HCT116 (cell line): ENCODE measurements around the gene CNPY4.

Source experiments
- CEBPB ChIP-seq: IDR thresholded peaks from 2 replicates; pipeline ENCODE4 v1.6.1; 2012; ENCODE audit warnings: low read depth
- EGR1 ChIP-seq: IDR thresholded peaks from 2 replicates; pipeline ENCODE4 v1.6.1; 2012; ENCODE audit warnings: low read depth
- EZH2 ChIP-seq: fragments of 200-600 bp; sonication (generic); IDR thresholded peaks from 2 replicates; pipeline ENCODE4 v1.6.1; 2017; ENCODE audit warnings: antibody characterized with exemption, mixed run types
- POLR2A ChIP-seq: IDR thresholded peaks from 2 replicates; pipeline ENCODE4 v1.7.0; 2011; ENCODE audit warnings: borderline replicate concordance; ENCODE audit not compliant: insufficient read depth, insufficient read length; ENCODE audit errors: extremely low read depth
- POLR2AphosphoS5 ChIP-seq: IDR thresholded peaks from 2 replicates; pipeline ENCODE4 v1.6.1; 2011; ENCODE audit warnings: mild to moderate bottlenecking, low read depth, low read length, moderate library complexity
- RAD21 ChIP-seq: IDR thresholded peaks from 2 replicates; pipeline ENCODE4 v1.6.1; 2012; ENCODE audit warnings: low read depth, mild to moderate bottlenecking
- SRF ChIP-seq: IDR thresholded peaks from 2 replicates; pipeline ENCODE4 v1.6.1; 2012; ENCODE audit warnings: low read depth
- TCF7L2 ChIP-seq: IDR thresholded peaks from 2 replicates; pipeline ENCODE4 v1.7.0; 2011; ENCODE audit warnings: borderline replicate concordance, inconsistent platforms; ENCODE audit not compliant: insufficient read depth, insufficient read length; ENCODE audit errors: extremely low read depth
- TF ChIP-seq, protein P1 (sequence below): IDR thresholded peaks from 2 replicates; pipeline ENCODE4 v1.6.1; 2012
- TF ChIP-seq, protein P2 (sequence below), 3 experiments: fragments of 200-600 bp in 1 of 3; sonication (generic) in 1 of 3; IDR thresholded peaks in 2 of 3; conservative IDR thresholded peaks in 1 of 3; 2 replicates each; pipeline ENCODE4 v1.5.1; 2012 to 2017; ENCODE audit warnings: low read depth in 2 of 3, low read length in 2 of 3, antibody characterized with exemption in 1 of 3, borderline replicate concordance in 1 of 3, control low read depth in 1 of 3, mild to moderate bottlenecking in 1 of 3, mixed read lengths in 1 of 3, mixed run types in 1 of 3, moderate library complexity in 1 of 3; ENCODE audit not compliant: insufficient read depth in 1 of 3
- TF ChIP-seq, protein P3 (sequence below): IDR thresholded peaks from 2 replicates; pipeline ENCODE4 v1.6.1; 2012

DNA sequence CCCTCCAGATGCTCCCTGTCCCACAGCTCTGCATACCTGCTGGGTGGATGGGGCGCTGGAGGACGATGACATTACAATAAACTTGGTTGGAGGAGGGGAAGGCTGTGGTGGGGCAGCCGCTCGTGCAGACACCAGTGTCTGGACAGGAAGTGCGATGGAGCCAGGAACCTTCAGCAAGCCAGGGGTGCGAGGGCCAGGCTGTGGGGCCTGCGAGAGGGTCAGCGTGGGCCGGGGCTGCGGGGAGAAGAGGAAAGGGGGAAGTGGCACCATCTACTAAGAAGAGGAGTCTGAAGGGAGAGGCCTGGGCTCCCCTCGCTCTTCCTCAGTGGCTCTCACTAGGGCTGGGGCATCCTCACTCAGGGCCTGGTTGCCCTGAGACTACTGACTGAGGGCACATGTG is 11.5 kb upstream of the CNPY4 start:
- TF ChIP-seq TCF7L2, result no peak
- TF ChIP-seq POLR2AphosphoS5, result no peak
- TF ChIP-seq POLR2A, result no peak
- TF ChIP-seq, protein P1, sequence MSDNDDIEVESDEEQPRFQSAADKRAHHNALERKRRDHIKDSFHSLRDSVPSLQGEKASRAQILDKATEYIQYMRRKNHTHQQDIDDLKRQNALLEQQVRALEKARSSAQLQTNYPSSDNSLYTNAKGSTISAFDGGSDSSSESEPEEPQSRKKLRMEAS, result no peak
- TF ChIP-seq, protein P2, sequence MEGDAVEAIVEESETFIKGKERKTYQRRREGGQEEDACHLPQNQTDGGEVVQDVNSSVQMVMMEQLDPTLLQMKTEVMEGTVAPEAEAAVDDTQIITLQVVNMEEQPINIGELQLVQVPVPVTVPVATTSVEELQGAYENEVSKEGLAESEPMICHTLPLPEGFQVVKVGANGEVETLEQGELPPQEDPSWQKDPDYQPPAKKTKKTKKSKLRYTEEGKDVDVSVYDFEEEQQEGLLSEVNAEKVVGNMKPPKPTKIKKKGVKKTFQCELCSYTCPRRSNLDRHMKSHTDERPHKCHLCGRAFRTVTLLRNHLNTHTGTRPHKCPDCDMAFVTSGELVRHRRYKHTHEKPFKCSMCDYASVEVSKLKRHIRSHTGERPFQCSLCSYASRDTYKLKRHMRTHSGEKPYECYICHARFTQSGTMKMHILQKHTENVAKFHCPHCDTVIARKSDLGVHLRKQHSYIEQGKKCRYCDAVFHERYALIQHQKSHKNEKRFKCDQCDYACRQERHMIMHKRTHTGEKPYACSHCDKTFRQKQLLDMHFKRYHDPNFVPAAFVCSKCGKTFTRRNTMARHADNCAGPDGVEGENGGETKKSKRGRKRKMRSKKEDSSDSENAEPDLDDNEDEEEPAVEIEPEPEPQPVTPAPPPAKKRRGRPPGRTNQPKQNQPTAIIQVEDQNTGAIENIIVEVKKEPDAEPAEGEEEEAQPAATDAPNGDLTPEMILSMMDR (IDR thresholded peaks at IDR 0.05 in 2 of 3, conservative IDR thresholded peaks at IDR 0.05 in 1 of 3; ENCODE audit: borderline replicate concordance in 1 of 3, insufficient read depth in 1 of 3, low read depth in 2 of 3, low read length in 2 of 3), result no peak
- TF ChIP-seq, protein P3, sequence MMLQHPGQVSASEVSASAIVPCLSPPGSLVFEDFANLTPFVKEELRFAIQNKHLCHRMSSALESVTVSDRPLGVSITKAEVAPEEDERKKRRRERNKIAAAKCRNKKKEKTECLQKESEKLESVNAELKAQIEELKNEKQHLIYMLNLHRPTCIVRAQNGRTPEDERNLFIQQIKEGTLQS, result no peak
- no peak for TF ChIP-seq CEBPB
- no peak for TF ChIP-seq EZH2
- no peak for TF ChIP-seq EGR1
- TF ChIP-seq RAD21, result no peak
- no peak for TF ChIP-seq SRF
